Kidney glomerular epithelial cell (primary cell): ENCODE measurements around the gene NFIA.
A peak's percentile ranks its signal among the peaks of the same experiment; 100 is the strongest.
"Not testable (repeated sequence)": the region's sequence is repeated elsewhere in the genome, so short reads cannot be mapped to it uniquely, and the experiment has no call there.

Experiments
- DNase-seq: peaks from one replicate; lab custom pipeline; 2025; lab: John Stamatoyannopoulos, UW

The NFIA gene

DNA sequence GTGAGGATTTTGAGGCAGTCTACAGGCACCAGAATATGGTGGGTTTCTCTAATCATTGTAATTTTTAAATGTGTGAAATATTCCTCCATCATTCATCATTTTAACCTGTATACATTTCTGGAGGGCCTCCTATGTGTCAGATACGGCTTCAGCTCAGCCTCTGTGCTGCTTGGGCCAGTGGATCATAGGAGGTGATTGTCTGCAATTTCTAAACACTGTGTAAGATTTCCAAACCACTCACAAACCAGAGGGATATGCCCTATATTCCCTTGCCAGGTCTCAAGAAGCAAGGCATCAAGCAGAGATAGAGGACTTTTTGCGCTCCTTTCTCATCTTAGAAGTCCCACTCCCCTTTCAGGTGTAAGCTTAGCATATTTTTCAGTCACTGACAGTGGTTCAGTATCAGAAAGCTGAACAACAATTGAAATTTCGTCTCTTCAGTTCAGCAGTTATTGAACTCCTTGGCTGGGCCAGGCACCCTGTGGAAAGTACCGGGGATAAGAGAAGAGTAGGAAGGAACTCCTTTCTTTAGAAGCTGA lies 190.9 kb downstream of the NFIA start:
- no peak for DNase-seq

DNA sequence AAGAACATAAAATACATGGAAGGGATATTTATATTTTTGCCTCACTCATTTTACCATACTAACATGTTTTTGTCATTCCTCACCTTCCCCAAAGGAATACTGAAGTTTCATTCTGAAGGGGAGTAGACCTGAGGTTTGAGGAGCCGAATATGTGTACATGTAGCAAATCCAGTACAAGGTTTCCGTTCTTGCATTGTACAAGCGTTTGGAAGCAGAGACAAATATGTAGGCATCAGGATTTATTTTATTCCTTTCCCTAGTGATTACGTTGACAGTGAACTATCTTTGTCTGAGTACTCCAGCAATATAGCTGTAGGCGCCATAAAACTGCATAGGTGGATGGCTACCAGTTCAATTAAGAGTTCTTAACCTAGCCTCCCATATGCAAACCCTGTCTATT lies 191.5 kb downstream of the NFIA start:
- no peak for DNase-seq

DNA sequence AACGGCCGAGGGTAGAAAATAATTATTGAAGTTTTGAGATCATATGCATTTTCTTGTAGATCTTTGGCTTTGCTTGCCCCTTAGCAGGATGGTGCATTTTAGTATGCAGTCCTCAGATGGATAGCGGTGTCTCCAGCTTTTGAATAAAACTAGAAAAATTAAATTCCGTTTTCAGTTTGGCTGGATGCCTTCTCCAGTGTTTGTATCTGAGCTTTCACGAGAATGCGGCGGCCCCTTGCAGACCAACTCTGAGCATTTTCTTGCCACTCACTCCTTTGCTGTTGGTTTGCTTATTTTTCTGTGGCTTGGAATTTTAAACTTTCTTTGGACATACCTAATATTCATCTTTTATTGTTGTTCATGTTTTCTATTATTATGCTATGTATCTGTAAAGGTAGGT lies 192.6 kb downstream of the NFIA start:
- no peak for DNase-seq

DNA sequence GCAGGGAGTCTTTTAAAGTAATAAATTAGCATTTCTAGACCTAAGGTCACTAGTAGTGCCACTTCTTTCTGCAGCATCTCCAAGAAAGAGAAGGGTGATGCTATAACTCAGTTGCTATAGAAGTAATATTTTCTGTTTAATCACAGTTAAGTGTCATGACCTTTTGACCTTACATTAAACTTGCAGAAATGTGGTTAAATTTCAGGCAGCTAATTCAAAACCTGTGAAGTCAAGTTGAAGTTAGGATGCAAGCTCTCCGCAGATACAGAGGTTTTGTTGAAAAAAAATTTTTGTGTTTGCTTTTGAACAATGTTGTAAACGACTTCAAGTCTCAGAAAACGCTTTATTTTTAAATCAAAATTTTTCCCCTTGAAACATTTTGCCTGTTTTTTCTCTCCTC lies 193.9 kb downstream of the NFIA start:
- no peak for DNase-seq

DNA sequence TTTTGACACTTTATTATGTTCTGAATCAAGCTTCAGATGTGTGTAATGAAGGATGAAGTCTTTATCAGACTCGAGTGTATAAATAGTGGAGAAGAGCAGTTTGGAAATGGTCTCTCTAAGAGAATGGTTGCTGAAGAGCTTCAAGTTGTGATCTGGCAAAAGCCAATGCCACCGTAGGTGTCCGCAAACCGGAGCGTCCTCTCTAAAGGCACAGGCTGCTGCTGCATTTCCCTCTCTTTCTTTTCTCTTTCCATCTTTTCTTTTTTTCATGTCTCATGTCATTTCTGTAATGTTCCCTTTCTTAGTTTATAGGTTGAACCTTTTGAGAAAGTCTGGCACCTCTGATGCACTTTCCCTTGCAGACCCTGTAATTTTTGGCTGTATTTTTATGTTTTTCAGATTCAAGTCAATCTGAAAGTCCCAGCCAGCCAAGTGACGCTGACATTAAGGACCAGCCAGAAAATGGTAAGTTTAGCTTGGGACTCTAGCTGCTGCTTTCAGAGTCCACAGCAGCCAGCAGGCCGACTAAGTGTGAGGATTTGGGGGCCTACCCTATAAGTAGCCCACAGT lies 194.8 kb downstream of the NFIA start:
- no peak for DNase-seq

DNA sequence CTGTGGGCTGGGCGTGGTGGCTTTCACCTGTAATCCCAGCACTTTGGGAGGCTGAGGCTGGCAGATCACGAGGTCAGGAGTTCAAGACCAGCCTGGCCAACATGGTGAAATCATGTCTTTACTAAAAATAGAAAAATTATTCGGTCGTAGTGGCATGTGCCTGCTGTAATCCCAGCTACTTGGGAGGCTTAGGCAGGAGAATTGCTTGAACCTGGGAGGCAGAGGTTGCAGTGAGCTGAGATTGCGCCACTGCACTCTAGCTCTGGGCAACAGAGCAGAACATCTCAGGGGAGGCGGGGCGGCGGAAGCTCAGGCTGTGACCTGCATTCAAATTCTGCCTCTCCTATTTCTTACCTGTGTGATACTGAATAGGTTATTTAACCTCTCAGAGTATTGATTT lies 196.1 kb downstream of the NFIA start:
- not testable (repeated sequence) for DNase-seq

DNA sequence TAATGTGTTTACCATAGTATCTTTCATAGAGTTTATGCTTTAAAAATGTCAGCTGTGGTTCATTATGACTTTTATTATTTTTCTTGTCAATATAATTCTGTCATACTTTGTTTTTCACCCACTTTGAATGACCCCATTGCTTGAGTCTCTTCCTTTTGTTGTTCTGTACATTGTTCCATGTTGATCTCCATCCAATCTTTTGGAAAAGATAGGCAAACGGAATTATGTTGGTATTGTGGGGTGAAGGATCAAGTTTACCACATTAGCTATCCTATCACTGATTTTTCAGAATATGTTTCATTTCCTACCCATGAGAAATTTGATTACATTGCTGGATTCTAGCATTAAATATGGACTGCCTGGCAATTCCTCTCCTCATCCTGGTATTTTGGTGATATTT lies 196.6 kb downstream of the NFIA start:
- DNase-seq, result no peak

DNA sequence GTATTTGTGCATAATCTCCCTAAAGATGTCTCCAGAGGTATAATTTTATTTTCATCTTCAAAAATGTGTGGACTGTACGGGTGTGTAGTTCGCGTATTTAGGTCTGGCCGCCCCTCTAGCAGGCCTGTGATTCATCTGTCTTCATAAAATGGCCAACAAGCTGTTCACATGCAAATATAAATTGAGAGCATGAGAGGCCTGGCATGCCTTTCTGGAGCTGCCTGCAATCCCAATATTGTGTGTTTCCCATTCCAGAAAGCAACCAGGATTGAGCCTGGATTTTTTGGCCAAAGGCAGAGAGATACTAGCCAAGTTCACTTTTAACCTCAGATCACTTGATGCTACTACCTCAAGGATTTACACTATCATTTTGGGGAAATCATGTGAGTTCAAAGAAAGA lies 197.2 kb downstream of the NFIA start:
- no peak for DNase-seq

DNA sequence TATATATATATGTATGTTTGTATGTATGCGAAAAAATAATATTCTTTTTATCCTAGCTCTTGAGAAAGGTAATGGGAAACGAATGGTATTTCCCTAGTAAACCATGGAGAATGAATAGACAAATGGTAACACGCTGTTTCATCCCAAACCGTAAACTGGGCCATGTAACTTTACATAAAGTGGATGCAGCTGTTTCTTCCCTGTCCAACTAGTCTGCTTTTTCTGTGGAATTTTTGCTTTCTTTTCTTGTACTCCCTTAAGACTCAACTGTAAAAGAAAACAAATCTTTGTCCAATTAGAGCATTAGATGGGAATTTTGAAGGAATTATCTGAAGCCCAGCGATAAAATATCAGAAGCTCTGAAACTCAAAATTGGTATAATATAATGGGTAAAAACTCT lies 198.1 kb downstream of the NFIA start:
- no peak for DNase-seq

DNA sequence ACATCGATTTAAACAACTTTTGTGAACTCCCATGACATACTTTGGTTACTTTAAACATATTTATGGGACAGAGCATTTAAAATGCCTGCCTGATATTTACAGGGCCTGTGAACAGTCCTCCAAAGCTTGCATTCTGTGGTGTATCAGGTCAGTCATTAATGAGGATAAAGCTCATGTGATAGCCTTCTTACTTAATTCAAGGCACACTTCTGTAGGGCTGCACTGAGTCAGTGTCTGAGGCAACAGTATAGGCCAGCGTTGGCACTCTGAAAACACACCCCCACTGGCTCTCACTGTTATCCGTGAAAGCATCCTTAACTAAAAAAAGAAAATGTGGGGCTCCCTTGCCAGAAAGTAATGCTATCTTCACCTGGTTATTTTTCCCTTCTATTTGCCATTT lies 200.0 kb downstream of the NFIA start:
- DNase-seq, result no peak

DNA sequence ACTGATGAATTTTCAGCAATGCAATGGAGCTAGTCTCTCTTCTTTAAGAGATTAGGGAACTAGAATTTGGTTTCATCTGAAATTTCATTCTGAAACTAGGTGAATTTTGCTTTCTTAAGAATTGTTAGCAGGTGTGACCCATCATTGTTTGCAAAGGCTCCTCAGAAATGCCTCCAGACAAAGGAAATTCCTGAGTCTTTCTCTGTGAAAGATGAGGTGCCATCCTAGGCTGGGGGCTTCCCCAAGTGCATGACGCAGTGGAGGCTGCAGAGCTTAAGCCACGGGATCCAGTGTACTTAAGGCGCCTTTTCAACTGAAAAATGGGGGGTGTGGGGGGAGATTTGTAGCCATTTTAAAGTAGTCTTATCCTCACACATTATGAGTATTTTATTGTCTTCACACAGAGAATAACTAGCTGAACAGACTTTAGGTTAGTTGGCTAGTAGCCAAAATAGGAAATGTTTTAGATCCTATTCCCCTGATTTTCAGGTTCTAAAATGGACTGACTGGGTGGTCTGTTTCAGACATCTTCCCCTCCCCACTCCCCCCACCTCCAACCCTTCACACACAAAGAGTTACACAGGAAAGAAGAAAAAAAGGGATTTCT lies 202.0 kb downstream of the NFIA start:
- DNase-seq, result no peak

DNA sequence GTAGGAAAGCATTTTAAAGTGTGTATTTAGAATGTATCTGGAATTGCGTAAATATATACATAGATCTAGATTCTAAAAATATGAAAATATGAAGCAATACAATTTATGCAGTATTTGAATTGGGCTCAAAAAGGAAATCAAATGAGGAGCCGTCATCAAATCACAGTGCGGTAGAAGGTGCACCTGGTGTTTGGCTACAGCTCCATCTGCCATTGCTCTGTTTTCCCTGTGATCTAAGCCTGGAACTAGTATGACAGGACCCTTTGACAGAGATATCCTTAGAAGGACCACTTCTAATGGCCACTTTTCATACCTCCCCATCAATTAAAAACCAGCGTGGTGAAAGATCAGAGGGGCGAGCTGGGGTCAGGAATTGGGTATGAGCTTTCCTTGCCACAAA lies 202.6 kb downstream of the NFIA start:
- DNase-seq, result no peak

DNA sequence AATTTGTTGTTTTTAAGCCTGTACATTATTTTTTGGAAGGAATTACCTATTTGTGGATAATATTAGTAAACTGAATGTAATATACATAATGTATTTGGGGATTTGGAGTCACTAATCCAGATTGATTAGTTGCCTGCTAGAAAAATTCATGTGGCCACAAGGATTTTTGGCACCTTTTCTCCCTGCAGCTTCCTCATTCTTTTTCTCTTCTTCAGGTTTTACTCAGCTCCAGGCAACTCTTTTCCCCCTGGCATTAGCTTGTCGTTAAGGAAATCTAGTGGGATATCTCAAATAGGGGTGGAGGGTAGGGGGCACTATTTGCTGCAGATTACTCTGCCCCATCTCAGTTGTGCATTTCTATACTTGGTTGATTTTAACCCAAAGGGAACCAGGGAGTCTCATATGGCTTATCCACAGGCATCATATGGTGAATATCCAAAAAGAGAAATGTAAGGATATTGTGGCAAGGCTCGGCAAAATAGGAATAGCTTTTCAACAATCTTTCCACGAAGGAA lies 203.1 kb downstream of the NFIA start:
- DNase-seq, result no peak

DNA sequence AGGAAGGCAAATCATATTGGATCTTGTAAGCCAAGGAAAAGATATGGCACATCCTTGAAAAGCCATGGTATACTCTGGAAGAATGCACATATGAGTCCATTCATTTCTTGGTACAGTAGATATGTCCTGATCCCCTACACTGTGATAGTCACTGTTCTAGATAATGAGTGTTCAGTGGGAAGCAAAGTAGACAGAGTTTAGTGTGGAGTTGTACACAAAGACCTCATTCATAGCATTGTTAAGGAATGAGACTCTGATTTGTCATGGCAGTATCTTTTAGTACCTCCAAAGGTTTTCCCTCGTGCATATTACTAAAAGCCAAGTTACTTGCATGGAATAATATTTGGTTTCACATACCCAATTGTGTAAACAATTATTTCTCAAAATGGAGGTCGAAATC lies 204.7 kb downstream of the NFIA start:
- peak; percentile 48 for DNase-seq

DNA sequence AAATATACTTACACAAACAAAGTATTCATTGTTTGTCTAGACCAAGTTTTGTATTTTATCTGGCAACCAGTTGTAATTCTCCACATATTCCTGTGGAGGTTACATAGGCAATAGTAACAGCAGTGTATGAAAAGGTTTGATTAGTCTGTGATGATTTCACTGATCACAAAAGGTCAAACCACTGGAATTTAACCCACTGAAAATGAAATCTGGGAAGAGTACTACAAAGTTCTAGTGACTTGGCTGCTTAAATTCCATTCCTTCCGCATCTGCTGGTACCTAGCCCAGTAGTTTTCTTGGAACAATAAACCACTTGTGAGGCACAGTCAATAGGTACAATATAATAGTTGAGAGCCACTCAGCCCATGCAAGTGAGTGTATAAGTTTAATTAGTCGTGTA lies 205.4 kb downstream of the NFIA start:
- peak; percentile 84 for DNase-seq

DNA sequence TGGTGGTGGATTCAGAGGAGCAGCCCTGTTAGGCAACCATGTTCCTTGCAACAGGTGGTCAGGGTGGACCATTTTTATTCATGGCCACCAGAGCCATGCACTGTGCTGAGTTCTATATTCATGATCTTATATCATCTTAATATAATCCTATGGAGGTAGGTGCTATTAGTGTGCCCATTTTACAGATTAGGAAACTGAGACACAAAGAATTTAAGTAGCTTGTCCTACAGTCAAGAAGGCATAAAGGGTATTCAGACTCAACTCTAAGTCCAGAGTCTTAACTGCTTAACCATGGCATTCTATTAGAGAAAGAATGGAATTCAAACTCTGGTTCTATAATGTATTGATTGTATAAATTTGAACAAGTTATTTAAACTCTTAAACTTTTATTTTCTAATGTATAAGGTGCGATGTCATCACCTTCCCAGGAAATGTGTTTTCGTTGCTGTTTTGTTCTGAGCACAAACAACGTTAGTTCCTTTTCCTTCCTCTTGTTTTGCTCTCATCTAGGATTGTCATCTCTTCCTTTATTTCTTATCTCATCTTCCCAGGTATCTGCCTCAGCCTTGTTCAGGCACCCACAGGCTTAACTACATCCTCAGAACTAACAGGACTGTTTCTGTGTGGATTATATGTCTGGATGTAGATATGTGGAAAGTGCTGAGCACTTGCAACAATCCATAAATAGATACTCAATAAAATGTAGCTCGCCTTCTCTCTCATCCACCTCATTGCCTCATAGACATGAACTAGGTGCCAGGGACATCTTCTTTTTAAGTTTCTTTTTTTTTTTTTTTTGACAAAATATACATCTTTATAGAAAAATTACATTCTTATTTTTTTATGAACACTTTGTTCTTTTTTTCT lies 207.1 kb downstream of the NFIA start:
- DNase-seq, result no peak

DNA sequence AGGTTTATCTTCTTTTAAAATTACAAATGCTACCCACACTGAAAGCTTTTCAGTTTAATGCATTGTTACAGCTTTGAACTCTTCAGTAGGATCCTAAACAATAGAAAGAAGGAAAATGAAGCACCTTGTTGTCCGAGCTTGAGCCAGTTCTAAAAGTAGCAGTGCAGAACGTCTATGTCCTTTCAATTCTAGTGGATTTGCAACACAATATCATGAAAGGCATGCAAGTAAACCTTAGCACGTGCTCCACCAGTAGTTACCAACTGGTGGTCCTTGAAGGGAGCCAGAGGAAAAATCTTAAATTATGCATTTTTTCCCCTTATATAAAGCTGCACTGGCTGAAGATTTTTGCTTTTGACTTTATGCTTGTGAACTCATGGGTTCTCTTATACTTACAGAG lies 208.2 kb downstream of the NFIA start:
- DNase-seq, result no peak

DNA sequence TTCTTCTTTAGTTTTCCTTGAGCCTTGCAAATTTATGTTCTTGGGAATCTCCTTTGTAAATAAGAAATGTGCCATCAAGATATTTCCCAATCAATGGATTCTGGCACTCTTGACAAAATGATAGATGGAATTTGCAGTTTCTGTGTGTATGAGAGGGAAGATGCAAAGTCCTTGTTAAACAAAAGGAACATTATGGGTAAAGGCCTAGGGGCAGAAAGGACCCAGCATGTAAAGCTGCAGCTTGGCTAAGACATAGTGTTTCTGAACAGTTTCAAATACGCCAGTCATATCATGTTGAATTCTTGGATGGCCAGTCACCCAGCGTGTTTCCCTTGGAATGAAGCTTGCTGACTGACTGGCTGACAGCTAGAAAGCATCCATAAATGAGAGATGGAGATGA lies 210.8 kb downstream of the NFIA start:
- DNase-seq, result no peak

DNA sequence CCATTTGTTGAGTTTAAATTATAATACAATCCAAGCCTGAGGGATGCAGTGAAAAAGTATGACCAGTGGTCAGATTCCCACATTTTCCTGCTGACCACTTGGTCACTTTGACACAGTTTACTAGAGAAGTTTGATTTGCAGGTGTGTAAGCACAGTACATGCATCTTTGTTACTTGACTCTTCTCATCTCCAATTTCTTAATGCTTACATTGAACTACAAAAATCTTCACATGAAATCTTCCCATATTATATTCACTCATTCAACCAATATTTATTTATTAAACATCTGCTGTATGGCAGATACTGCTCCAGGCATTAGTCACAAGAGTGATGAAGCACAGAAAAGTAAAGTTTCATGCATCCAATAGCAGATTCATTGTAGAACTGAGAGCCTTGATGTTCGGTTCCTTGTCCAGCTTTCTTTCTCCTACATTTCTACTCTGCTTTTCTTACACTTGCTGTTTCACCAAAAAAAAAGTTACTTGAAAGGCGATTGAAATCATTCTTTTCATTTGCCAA lies 211.7 kb downstream of the NFIA start:
- DNase-seq, result no peak

DNA sequence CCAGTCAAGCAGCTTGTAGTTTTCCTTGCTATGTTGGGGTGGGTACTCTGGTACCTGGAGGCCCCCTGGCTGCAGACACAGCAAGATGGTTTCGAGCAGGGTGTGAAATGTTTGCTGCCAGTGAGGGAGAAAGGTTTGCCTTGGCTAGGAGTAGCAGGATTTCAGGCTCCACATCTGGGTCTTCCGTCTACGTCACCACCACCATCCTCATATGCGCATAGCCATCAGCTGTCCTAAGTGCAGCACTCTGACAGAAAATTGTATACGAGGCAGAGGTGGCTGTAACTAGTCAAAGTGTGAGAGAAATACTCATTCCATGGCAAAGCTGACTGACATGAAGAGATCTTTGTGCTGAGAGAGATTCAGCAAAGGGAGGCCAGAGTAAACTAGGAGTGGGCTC lies 212.6 kb downstream of the NFIA start:
- DNase-seq, result no peak

DNA sequence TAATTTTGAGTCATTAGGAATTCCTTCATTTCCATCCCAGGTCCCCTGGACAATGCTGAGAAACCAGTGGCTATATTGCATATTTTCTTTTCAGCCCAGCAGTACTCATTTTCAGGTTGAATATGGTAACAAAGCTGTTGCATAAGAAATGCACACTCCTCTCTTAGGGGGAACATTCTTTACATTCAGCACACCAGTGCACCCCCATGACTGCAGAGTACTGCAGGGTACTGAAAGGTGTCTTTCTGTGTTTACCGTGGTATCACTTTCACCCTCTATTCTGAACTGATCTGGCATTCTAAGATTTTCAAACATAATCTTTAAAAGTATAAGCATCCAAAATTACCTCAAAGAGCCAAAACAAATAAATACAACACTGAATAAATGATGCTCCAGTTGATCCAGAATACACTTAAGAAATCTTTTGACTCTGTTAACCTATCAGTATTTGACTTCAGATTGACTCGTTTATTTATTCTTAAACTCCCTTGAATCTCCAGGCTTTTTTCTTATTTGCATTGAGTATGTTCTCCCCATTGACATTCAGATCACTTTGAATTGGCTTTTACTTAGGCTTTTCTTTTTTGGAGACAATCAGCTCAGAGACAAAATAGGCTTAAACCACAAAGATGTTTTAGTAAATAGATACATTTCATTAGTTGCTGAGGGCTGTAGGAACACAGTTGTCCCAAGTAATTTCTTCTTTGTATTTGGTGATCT lies 213.6 kb downstream of the NFIA start:
- no peak for DNase-seq

DNA sequence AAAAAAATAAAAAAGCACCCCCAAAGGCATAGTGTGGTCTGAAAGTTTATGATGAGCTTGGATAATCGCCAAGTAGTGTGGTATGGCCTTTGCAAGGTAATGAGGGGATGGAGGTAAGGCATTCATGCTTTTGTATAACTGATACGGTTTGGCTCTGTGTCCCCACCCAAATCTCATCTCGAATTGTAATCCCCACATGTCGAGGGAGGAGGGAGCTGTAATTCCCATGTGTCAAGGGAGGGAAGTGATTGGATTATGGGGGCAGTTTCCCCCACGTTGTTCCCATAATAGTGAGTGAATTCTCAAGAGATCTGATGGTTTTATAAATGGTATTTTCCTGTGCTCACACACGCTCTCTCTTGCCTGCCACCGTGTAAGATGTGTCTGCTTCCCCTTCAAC lies 215.5 kb downstream of the NFIA start:
- no peak for DNase-seq
